IPS-15b (cell line): ENCODE results near the gene LEMD3.

Experiments
- H3K27me3 ChIP-seq: one replicate; pipeline ENCODE4 v1.6.1; 2013; ENCODE audit warnings: low read length; ENCODE audit not compliant: control insufficient read depth, insufficient read depth
- H3K36me3 ChIP-seq: one replicate; pipeline ENCODE4 v1.6.1; 2013; ENCODE audit warnings: low read length; ENCODE audit not compliant: control insufficient read depth, insufficient read depth
- H3K4me1 ChIP-seq: one replicate; pipeline ENCODE4 v1.6.1; 2013; ENCODE audit warnings: mild to moderate bottlenecking, low read length; ENCODE audit not compliant: control insufficient read depth, insufficient read depth
- H3K4me3 ChIP-seq: one replicate; pipeline ENCODE4 v1.5.1; 2013; ENCODE audit warnings: low read depth, low read length
- H3K9ac ChIP-seq: one replicate; pipeline ENCODE4 v1.6.1; 2013; ENCODE audit warnings: low read depth, mild to moderate bottlenecking, low read length
- H3K9me3 ChIP-seq: one replicate; pipeline ENCODE4 v1.6.1; 2013; ENCODE audit warnings: mild to moderate bottlenecking, low read length; ENCODE audit not compliant: control insufficient read depth, insufficient read depth

LEMD3 gene

DNA sequence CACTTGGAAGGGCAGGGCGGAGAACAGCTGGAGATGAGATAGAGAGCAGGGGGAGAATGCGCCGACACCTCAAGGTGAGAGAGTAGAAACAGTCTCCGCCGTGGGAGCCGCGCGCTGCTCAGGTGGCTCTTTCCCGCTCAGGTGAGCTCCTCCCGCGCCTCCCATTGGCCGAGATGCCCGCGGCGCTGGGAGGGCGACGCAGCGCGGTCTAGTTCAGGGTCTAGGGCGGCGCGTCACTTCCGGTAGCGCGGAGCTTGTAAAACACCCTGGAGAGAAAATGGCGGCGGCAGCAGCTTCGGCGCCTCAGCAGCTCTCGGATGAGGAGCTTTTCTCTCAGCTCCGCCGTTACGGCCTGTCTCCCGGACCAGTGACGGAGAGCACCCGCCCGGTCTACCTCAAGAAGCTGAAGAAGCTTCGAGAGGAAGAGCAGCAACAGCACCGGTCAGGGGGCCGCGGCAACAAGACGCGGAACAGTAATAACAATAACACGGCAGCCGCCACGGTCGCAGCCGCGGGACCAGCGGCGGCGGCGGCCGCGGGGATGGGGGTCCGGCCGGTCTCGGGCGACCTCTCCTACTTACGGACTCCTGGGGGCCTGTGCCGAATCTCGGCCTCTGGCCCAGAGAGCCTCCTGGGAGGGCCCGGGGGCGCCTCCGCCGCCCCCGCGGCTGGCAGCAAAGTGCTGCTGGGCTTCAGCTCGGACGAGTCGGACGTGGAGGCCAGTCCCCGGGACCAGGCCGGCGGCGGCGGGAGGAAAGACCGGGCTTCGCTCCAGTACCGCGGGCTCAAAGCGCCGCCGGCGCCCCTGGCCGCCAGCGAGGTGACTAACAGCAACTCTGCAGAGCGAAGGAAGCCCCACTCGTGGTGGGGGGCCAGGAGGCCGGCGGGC lies at the start of gene LEMD3:
TSS of gene LEMD3 (plus strand) at position 264 of the 889 bp plus-strand sequence. CDS start at position 278, 14 bp downstream.
- Histone ChIP-seq H3K4me1 (no peaks in the 10 kb centered on the region), H3K36me3 (no peaks in the 10 kb centered on the region), H3K4me3 (peak within 1 kb of the TSS; percentile 81), H3K27me3 (peaks cover 7% of the 10 kb centered on the region), H3K9ac (peak within 1 kb of the TSS; percentile 68), H3K9me3 (no peaks in the 10 kb centered on the region)

- Histone ChIP-seq H3K36me3 (no peaks in the 10 kb centered on the region), H3K9me3 (no peaks in the 10 kb centered on the region), H3K9ac (no peak within 1 kb of the TSS), H3K27me3 (peaks cover 46% of the 10 kb centered on the region), H3K4me3 (peak within 1 kb of the TSS; percentile 70), H3K4me1 (no peaks in the 10 kb centered on the region)
Observed at GRCh38 chr12:65121049-65121955, 48.1 kb upstream of the LEMD3 start, which contains the start of gene WIF1. Gene WIF1, minus strand, starts transcription at chr12:65121305. Its CDS starts 114 bp downstream, at chr12:65121191.

- peaks cover 46% of the 10 kb centered on the region for H3K27me3 ChIP-seq
- H3K9ac ChIP-seq = no peak overlapping the region
- H3K4me3 ChIP-seq = peak overlapping the region; percentile 70
- H3K9me3 ChIP-seq = no peaks in the 10 kb centered on the region
- H3K4me1 ChIP-seq = no peaks in the 10 kb centered on the region
- no peaks in the 10 kb centered on the region for H3K36me3 ChIP-seq
Observed at GRCh38 chr12:65121956-65122469, 47.4 kb upstream of the LEMD3 start.

- peaks cover 46% of the 10 kb centered on the region for H3K27me3 ChIP-seq
Observed at GRCh38 chr12:65122703-65123102, 46.7 kb upstream of the LEMD3 start.

GRCh38 chr12:65123435-65124063 lies 45.8 kb upstream of the LEMD3 start:
- Histone ChIP-seq H3K4me1 (no peaks in the 10 kb centered on the region), H3K4me3 (no peak overlapping the region), H3K27me3 (peaks cover 46% of the 10 kb centered on the region), H3K36me3 (no peaks in the 10 kb centered on the region), H3K9ac (no peak overlapping the region), H3K9me3 (no peaks in the 10 kb centered on the region)

More at GRCh38 chr12:65122703-65123102, 46.7 kb upstream of the LEMD3 start:
- no peaks in the 10 kb centered on the region for H3K9me3 ChIP-seq
- H3K36me3 ChIP-seq = no peaks in the 10 kb centered on the region
- no peak overlapping the region for H3K4me3 ChIP-seq
- H3K4me1 ChIP-seq = no peaks in the 10 kb centered on the region
- no peak overlapping the region for H3K9ac ChIP-seq

DNA sequence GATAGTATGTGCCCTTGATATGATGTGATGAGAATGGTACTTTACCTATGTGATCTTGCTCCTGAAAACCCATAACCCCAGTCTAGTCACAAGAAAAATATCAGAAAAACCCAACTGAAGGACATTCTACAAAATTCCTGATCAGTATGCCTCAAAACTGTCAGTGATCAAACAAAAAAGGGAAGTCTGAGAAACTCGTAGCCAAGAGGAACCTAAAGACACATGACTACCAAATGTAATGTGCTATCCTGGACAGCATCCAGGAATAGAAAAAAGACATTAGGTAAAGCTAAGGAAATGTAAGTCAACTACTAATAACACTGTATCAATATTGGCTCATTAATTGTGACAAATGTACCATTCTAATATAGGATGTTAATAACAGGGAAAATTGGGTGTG lies 44.1 kb upstream of the LEMD3 start:
- Histone ChIP-seq H3K36me3 (no peaks in the 10 kb centered on the region), H3K9me3 (no peaks in the 10 kb centered on the region), H3K4me3 (no peak overlapping the region), H3K9ac (no peak overlapping the region), H3K4me1 (no peaks in the 10 kb centered on the region), H3K27me3 (peaks cover 34% of the 10 kb centered on the region)

DNA sequence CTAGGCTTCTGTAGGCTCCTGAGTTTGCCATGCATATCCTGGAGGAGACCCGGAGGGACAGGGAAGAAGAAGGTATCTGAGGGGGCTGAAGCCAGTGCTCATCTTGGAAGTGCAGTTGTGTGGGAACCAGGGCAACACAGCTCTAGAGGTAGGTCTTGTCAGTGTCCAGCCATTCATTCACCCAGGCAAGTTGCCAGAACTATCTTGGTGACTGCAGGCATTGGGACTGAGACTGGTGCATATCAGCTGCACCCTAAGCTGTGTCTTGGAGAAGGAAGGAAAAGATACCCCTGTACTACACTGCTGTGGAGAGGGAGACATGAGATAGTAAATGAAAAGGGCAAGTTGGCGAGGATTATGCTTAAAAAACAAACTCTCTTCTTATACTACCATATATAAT lies 43.4 kb upstream of the LEMD3 start:
- peaks cover 27% of the 10 kb centered on the region for H3K27me3 ChIP-seq
- H3K4me3 ChIP-seq = no peak overlapping the region
- H3K9me3 ChIP-seq = no peaks in the 10 kb centered on the region
- H3K9ac ChIP-seq = no peak overlapping the region
- no peaks in the 10 kb centered on the region for H3K36me3 ChIP-seq
- H3K4me1 ChIP-seq = no peaks in the 10 kb centered on the region

GRCh38 chr12:65126482-65126881 lies 42.9 kb upstream of the LEMD3 start:
- H3K36me3 ChIP-seq = no peaks in the 10 kb centered on the region
- H3K4me3 ChIP-seq = no peak overlapping the region
- no peaks in the 10 kb centered on the region for H3K9me3 ChIP-seq
- no peaks in the 10 kb centered on the region for H3K4me1 ChIP-seq
- peaks cover 25% of the 10 kb centered on the region for H3K27me3 ChIP-seq
- no peak overlapping the region for H3K9ac ChIP-seq

GRCh38 chr12:65133879-65134278 lies 35.5 kb upstream of the LEMD3 start:
- no peak overlapping the region for H3K9ac ChIP-seq
- H3K4me3 ChIP-seq = no peak overlapping the region
- H3K36me3 ChIP-seq = no peaks in the 10 kb centered on the region
- no peaks in the 10 kb centered on the region for H3K4me1 ChIP-seq
- no peaks in the 10 kb centered on the region for H3K9me3 ChIP-seq
- no peaks in the 10 kb centered on the region for H3K27me3 ChIP-seq

GRCh38 chr12:65139389-65139788 lies 30.0 kb upstream of the LEMD3 start:
- H3K4me1 ChIP-seq = no peaks in the 10 kb centered on the region
- no peaks in the 10 kb centered on the region for H3K9me3 ChIP-seq
- no peaks in the 10 kb centered on the region for H3K36me3 ChIP-seq
- H3K4me3 ChIP-seq = no peak overlapping the region
- H3K9ac ChIP-seq = no peak overlapping the region
- H3K27me3 ChIP-seq = no peaks in the 10 kb centered on the region

GRCh38 chr12:65140738-65141137 lies 28.6 kb upstream of the LEMD3 start:
- no peaks in the 10 kb centered on the region for H3K36me3 ChIP-seq
- H3K4me3 ChIP-seq = no peak overlapping the region
- no peaks in the 10 kb centered on the region for H3K27me3 ChIP-seq
- no peak overlapping the region for H3K9ac ChIP-seq
- no peaks in the 10 kb centered on the region for H3K9me3 ChIP-seq
- no peaks in the 10 kb centered on the region for H3K4me1 ChIP-seq
